K562 (cell line): Measurements from ENCODE around the gene MBNL1. TPM values are rescaled to one million over a fixed set of nuclear protein-coding genes. Genes with fewer than 3 reads are reported as not detected.
A peak's percentile ranks its signal among the peaks of the same experiment; 100 is the strongest.

Source experiments
- BHLHE40 ChIP-seq: IDR thresholded peaks from 2 replicates; pipeline ENCODE4 v1.6.1; 2011; ENCODE audit warnings: low read length, improper control_type of control experiment
- CBFA2T3 ChIP-seq: fragments of 450-650 bp; IDR thresholded peaks from 2 replicates; pipeline ENCODE4 v1.6.1; 2017
- CEBPZ ChIP-seq: fragments of 150-350 bp; IDR thresholded peaks from 2 replicates; pipeline ENCODE4 v1.6.1; 2014; ENCODE audit warnings: low read depth, mild to moderate bottlenecking, low read length, borderline replicate concordance
- CREM ChIP-seq: IDR thresholded peaks from 2 replicates; pipeline ENCODE4 v1.6.1; 2014; ENCODE audit warnings: antibody characterized with exemption, low read depth
- CTBP1 ChIP-seq: fragments of 450-650 bp; IDR thresholded peaks from 2 replicates; pipeline ENCODE4 v1.6.1; 2016; ENCODE audit warnings: borderline replicate concordance
- EGR1 ChIP-seq: fragments of 450-650 bp; conservative IDR thresholded peaks from 2 replicates; pipeline ENCODE4 v1.6.1; 2017; ENCODE audit warnings: mild to moderate bottlenecking
- GABPA ChIP-seq: fragments of 200-800 bp; sonication (Bioruptor generic); conservative IDR thresholded peaks from 2 replicates; pipeline ENCODE4 v1.6.1; 2016; ENCODE audit warnings: low read depth, missing genetic modification characterization, missing compliant biosample characterization
- HMBOX1 ChIP-seq: sonication (generic); IDR thresholded peaks from 2 replicates; pipeline ENCODE4 v1.6.1; 2016
- MEIS2 ChIP-seq: fragments of 450-650 bp; IDR thresholded peaks from 2 replicates; pipeline ENCODE4 v1.6.1; 2014; ENCODE audit warnings: mild to moderate bottlenecking; ENCODE audit not compliant: partially characterized antibody
- RBM34 ChIP-seq: fragments of 200-400 bp; formaldehyde crosslinking; IDR thresholded peaks from 2 replicates; pipeline ENCODE4 v1.6.1; 2018; ENCODE audit warnings: low read length, borderline replicate concordance; ENCODE audit not compliant: insufficient read depth
- RCOR1 ChIP-seq, 2 experiments: IDR thresholded peaks; 2 replicates each; pipeline ENCODE4 v1.6.1; 2012; ENCODE audit warnings: low read depth in 2 of 2, low read length in 2 of 2, borderline replicate concordance in 1 of 2, improper control_type of control experiment in 1 of 2
- RNF2 ChIP-seq: sonication (generic); IDR thresholded peaks from 2 replicates; pipeline ENCODE4 v1.6.1; 2016
- SMAD4 ChIP-seq: fragments of 250-450 bp; sonication (Bioruptor Pico); conservative IDR thresholded peaks from 2 replicates; pipeline ENCODE4 v1.8.0; 2021; ENCODE audit warnings: inconsistent platforms, mild to moderate bottlenecking, moderate library complexity
- TEAD4 ChIP-seq, 2 experiments: sonication (generic) in 1 of 2; formaldehyde crosslinking in 1 of 2; IDR thresholded peaks; 2 replicates each; pipeline versions ENCODE4 v1.6.1 to v1.8.0; 2012 to 2022; ENCODE audit warnings: borderline replicate concordance in 1 of 2, inconsistent platforms in 1 of 2, low read length in 1 of 2, mild to moderate bottlenecking in 1 of 2, missing genetic modification reagents in 1 of 2
- ZKSCAN1 ChIP-seq: fragments of 150-350 bp; IDR thresholded peaks from 2 replicates; pipeline ENCODE4 v1.6.1; 2016; ENCODE audit warnings: low read depth, low read length
- ZNF134 ChIP-seq: fragments of 250-450 bp; sonication (Bioruptor Pico); conservative IDR thresholded peaks from 2 replicates; pipeline ENCODE4 v1.4.0; 2020
- ZNF354B ChIP-seq: fragments of 250-450 bp; sonication (Bioruptor Pico); IDR thresholded peaks from 2 replicates; pipeline ENCODE4 v1.4.0; 2020
- ZNF384 ChIP-seq: IDR thresholded peaks from 2 replicates; pipeline ENCODE4 v1.6.1; 2012; ENCODE audit warnings: low read depth, low read length, improper control_type of control experiment
- polyA plus RNA-seq, 8 experiments: library from polyadenylated mRNA; depleted of rRNA in 4 of 8; stranded (reverse) in 5 of 8; unstranded in 3 of 8; fragments of >200 nt; fragmentation: Nextera tagmentation in 2 of 8; fragmentation: Illumina TruSeq in 1 of 8; extraction: Ambion mirVana in 2 of 8; extraction: Trizol in 1 of 8; gene quantifications; 2 replicates each; pipeline versions ENCODE4 v1.2.1 to v1.2.3, GENCODE V29; 2011 to 2014; ENCODE audit warnings: inconsistent platforms in 1 of 8, missing spikeins in 1 of 8
- total RNA-seq, 7 experiments: library from RNA; depleted of rRNA in 6 of 7; stranded (reverse); fragments of >200 nt in 6 of 7; fragmentation: Illumina TruSeq in 2 of 7; extraction: Trizol in 2 of 7; gene quantifications; 2 replicates each; pipeline versions ENCODE4 v1.2.1 to v1.2.3, GENCODE V29; 2011 to 2021; ENCODE audit warnings: low replicate concordance in 1 of 7
- TF ChIP-seq, protein P1 (sequence below): fragments of 450-650 bp; IDR thresholded peaks from 2 replicates; pipeline ENCODE4 v1.6.1; 2016; ENCODE audit warnings: antibody characterized with exemption
- TF ChIP-seq, protein P2 (sequence below): sonication (generic); formaldehyde crosslinking; IDR thresholded peaks from 2 replicates; pipeline ENCODE4 v1.8.1; 2023; ENCODE audit warnings: mild to moderate bottlenecking, missing genetic modification reagents

Gene MBNL1
- total and polyA plus RNA-seq, 9 of the 15 experiments (the other 6 are each of a cell fraction or from before 2014, with no cell fraction given) = 70.3 to 243 (median 220) TPM

GRCh38 chr3:152241142-152242017, 27.3 kb upstream of the MBNL1 start (continued):
- TF ChIP-seq RCOR1 (IDR thresholded peaks at IDR 0.05; ENCODE audit: borderline replicate concordance in 1 of 2, low read depth in 2 of 2, low read length in 2 of 2) = peak; percentile 82 to 93
- peak; percentile 92 for TF ChIP-seq MEIS2
- TF ChIP-seq RBM34 = no peak
- TF ChIP-seq HMBOX1 = peak; percentile 88
- TF ChIP-seq RNF2 = peak; percentile 70; the same call in 1 of the 2 replicates
- 0 out of 2 replicates have a peak, but pooled peaks have one; percentile 30 for TF ChIP-seq CTBP1
- TF ChIP-seq CREM = 0 out of 2 replicates have a peak, but pooled peaks have one; percentile 8
- peak; percentile 74 for TF ChIP-seq CBFA2T3
- TF ChIP-seq BHLHE40 = peak; percentile 79
- no peak for TF ChIP-seq ZNF354B (CRISPR knock-in tag)
- TF ChIP-seq, protein P1, sequence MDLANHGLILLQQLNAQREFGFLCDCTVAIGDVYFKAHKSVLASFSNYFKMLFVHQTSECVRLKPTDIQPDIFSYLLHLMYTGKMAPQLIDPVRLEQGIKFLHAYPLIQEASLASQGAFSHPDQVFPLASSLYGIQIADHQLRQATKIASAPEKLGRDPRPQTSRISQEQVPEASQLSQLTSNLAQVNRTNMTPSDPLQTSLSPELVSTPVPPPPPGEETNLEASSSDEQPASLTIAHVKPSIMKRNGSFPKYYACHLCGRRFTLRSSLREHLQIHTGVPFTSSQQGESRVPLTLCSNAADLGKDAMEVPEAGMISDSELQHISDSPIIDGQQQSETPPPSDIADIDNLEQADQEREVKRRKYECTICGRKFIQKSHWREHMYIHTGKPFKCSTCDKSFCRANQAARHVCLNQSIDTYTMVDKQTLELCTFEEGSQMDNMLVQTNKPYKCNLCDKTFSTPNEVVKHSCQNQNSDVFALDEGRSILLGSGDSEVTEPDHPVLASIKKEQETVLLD = peak; percentile 65; the same call in 1 of the 2 replicates
- TF ChIP-seq ZNF384 = no peak
- no peak for TF ChIP-seq CEBPZ
- peak; percentile 79 for TF ChIP-seq TEAD4 (IDR thresholded peaks at IDR 0.05; ENCODE audit: low read length)
- TF ChIP-seq TEAD4 (CRISPR knock-in tag; IDR thresholded peaks at IDR 0.05; ENCODE audit: borderline replicate concordance) = no peak
- peak; percentile 61 for TF ChIP-seq GABPA (tag)
- TF ChIP-seq EGR1 = no peak
- TF ChIP-seq ZNF134 (CRISPR knock-in tag) = no peak
- no peak for TF ChIP-seq ZKSCAN1
- TF ChIP-seq, protein P2, sequence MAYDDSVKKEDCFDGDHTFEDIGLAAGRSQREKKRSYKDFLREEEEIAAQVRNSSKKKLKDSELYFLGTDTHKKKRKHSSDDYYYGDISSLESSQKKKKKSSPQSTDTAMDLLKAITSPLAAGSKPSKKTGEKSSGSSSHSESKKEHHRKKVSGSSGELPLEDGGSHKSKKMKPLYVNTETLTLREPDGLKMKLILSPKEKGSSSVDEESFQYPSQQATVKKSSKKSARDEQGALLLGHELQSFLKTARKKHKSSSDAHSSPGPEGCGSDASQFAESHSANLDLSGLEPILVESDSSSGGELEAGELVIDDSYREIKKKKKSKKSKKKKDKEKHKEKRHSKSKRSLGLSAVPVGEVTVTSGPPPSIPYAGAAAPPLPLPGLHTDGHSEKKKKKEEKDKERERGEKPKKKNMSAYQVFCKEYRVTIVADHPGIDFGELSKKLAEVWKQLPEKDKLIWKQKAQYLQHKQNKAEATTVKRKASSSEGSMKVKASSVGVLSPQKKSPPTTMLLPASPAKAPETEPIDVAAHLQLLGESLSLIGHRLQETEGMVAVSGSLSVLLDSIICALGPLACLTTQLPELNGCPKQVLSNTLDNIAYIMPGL = no peak
- TF ChIP-seq SMAD4 (CRISPR knock-in tag) = peak; percentile 18; the same call in 1 of the 2 replicates
